Motor neuron (in vitro differentiated cells): ENCODE results near the gene SCN2A. TPM values are rescaled to one million over a fixed set of nuclear protein-coding genes. Genes with fewer than 3 reads are reported as not detected.

Source experiments
- ATAC-seq, 8 experiments: fragments of 200-7000 bp; cut with Tn5 transposase; replicated peaks in 6 of 8; 2 replicates each; pipeline ENCODE4 v1.8.0; 2021; ENCODE audit warnings: mild to moderate bottlenecking in 8 of 8, moderate library complexity in 8 of 8
- H3K27ac ChIP-seq, 2 donors: fragments of 250-450 bp; sonication (Bioruptor Pico); 2 replicates each; pipeline ENCODE4 v1.9.0; 2021; ENCODE audit warnings: antibody characterized with exemption in 2 of 2, mild to moderate bottlenecking in 2 of 2, moderate library complexity in 1 of 2
- H3K4me1 ChIP-seq, 2 donors: fragments of 250-450 bp; sonication (Bioruptor Pico); replicated peaks in 1 of 2; 2 replicates each; pipeline ENCODE4 v1.6.1; 2021; ENCODE audit warnings: antibody characterized with exemption in 2 of 2, mild to moderate bottlenecking in 2 of 2, moderate library complexity in 1 of 2
- H3K4me3 ChIP-seq, 5 donors: fragments of 250-450 bp; sonication (Bioruptor Pico); 2 replicates each; pipeline ENCODE4 v1.9.0; 2021; ENCODE audit warnings: antibody characterized with exemption in 5 of 5, mild to moderate bottlenecking in 5 of 5, moderate library complexity in 4 of 5
- WGBS, 10 experiments: fragments of 450-650 bp; shearing (Covaris generic); methylation state at CpG; one replicate each; pipeline ENCODE4 v1.0.0; 2022; 5-methylcytosine and 5-hydroxymethylcytosine counted together
- in situ Hi-C, 9 experiments: fragments of 400-800 bp; cut with MboI; loops; one replicate each; pipeline ENCODE4 v1.15.0; 2021; ENCODE audit warnings: low sequenced_read_pairs in 9 of 9, low pct_unique_long_range_greater_than_20kb in 2 of 9; ENCODE audit not compliant: unreplicated experiment in 9 of 9
- total RNA-seq, 8 experiments: library from RNA; unstranded; fragments of 300-600 nt; gene quantifications; 2 replicates each; pipeline versions ENCODE4 v1.2.3 to v1.2.4, GENCODE V29; 2022

SCN2A gene
- total RNA-seq, 8 experiments from 2014 or later: 0.31 to 24.4 (median 7.9) TPM

- Histone ChIP-seq H3K27ac (no peak overlapping the region), H3K4me1 (peaks cover 8 to 9% of the 10 kb centered on the region in 2 donors), H3K4me3 (no peak overlapping the region)
- ATAC-seq: no peak
- in situ Hi-C loops: no loop called here
- WGBS, 10 experiments: 0 to 100% (median 100%) methylated on average over 1 of the region's 1 CpG; no CpG with 5 or more reads in 3 of the 10 experiments
Measured at GRCh38 chr2:165435611-165436010, 196.4 kb downstream of the SCN2A start.

GRCh38 chr2:165436559-165436958, 197.3 kb downstream of the SCN2A start:
- Histone ChIP-seq H3K27ac (no peak overlapping the region), H3K4me1 (peaks cover 8 to 13% of the 10 kb centered on the region in 2 donors), H3K4me3 (no peak overlapping the region)
- no peak for ATAC-seq
- in situ Hi-C loops: no loop called here
- WGBS, 10 experiments: 37 to 100% (median 92%) methylated on average over 1 to 3 of the region's 3 CpGs

- no peak overlapping the region for H3K27ac ChIP-seq
- 0 to 14% (median 0%) methylated on average over 1 of the region's 1 CpG; no CpG with 5 or more reads in 1 of the 10 experiments for WGBS, 10 experiments
- in situ Hi-C loops: no loop called here
- peaks cover 8 to 13% of the 10 kb centered on the region in 2 donors for H3K4me1 ChIP-seq
- no peak overlapping the region for H3K4me3 ChIP-seq
- peak; percentile 73 to 99 (median 96) for ATAC-seq
Measured at GRCh38 chr2:165440367-165440766, 201.2 kb downstream of the SCN2A start.

Other genes starting within 250 kb of the SCN2A start
- gene SCN3A, start 35.4 kb upstream of the SCN2A start, total RNA-seq: 10 to 100 TPM in 5 of 8 experiments, 1 to 10 TPM in 2, under 1 TPM in 1; 0.66 to 42.0 (median 26.2) TPM
- 10 to 100 TPM in 6 of 8 experiments, 1 to 10 TPM in 2; 1.9 to 45.9 (median 32.0) TPM for gene CSRNP3, start 230.3 kb downstream of the SCN2A start, total RNA-seq